SK-N-SH (cell line): ENCODE measurements around the gene CAV1. TPM values are rescaled to one million over a fixed set of nuclear protein-coding genes. Genes with fewer than 3 reads are reported as not detected.

Source experiments
- CTCF ChIA-PET: fragments of 300-600, 350-600 bp; formaldehyde crosslinking; extraction: SDS; loops from one replicate; lab custom pipeline; 2021; lab: Yijun Ruan, JAX
- POLR2A ChIA-PET: fragments of 350-600 bp; sonication (Branson Sonifier 250); formaldehyde crosslinking; extraction: SDS; loops from one replicate; lab custom pipeline; 2020; ENCODE audit warnings: antibody characterized with exemption, inconsistent platforms; lab: Yijun Ruan, JAX
- DNase-seq: peaks from one replicate; pipeline ENCODE4 v3.0.0; 2012
- H2AFZ ChIP-seq: fragments of 200-600 bp; sonication (generic); 2 replicates; pipeline ENCODE4 v1.8.1; 2016; ENCODE audit warnings: antibody characterized with exemption, mild to moderate bottlenecking, low read depth
- H3F3A ChIP-seq: fragments of 200-600 bp; sonication (generic); replicated peaks from 2 replicates; pipeline ENCODE3; 2016; ENCODE audit warnings: antibody characterized with exemption, mild to moderate bottlenecking; ENCODE audit not compliant: insufficient read depth
- H3K27ac ChIP-seq, 2 experiments: fragments of 200-500 bp in 1 of 2; fragments of 200-600 bp in 1 of 2; sonication (Bioruptor generic) in 1 of 2; sonication (generic), shearing (Covaris generic) in 1 of 2; 2 replicates each; pipeline versions ENCODE4 v1.5.1 to v1.6.1; 2014 to 2016; ENCODE audit warnings: low read depth in 2 of 2, inconsistent platforms in 1 of 2, low read length in 1 of 2, mild to moderate bottlenecking in 1 of 2, mixed read lengths in 1 of 2
- H3K27me3 ChIP-seq: fragments of 200-600 bp; sonication (generic), shearing (Covaris generic); 2 replicates; pipeline ENCODE4 v1.6.1; 2016; ENCODE audit warnings: mixed run types; ENCODE audit not compliant: insufficient read depth
- H3K36me3 ChIP-seq, 2 experiments: fragments of 200-500 bp in 1 of 2; fragments of 200-600 bp in 1 of 2; sonication (Bioruptor generic) in 1 of 2; sonication (generic) in 1 of 2; replicated peaks in 1 of 2; 2 replicates each; pipeline versions ENCODE3 to v1.5.1; 2014 to 2016; ENCODE audit warnings: low read length in 1 of 2, mild to moderate bottlenecking in 1 of 2; ENCODE audit not compliant: insufficient read depth in 2 of 2, control insufficient read depth in 1 of 2
- H3K4me1 ChIP-seq, 2 experiments: fragments of 200-500 bp in 1 of 2; fragments of 200-600 bp in 1 of 2; sonication (Bioruptor generic) in 1 of 2; sonication (generic), shearing (Covaris generic) in 1 of 2; 2 replicates each; pipeline versions ENCODE4 v1.5.1 to v1.6.1; 2014 to 2016; ENCODE audit warnings: low read depth in 1 of 2, low read length in 1 of 2, mixed run types in 1 of 2; ENCODE audit not compliant: insufficient read depth in 2 of 2, control insufficient read depth in 1 of 2
- H3K4me2 ChIP-seq: fragments of 200-600 bp; sonication (generic), shearing (Covaris generic); 2 replicates; pipeline ENCODE4 v1.6.1; 2017; ENCODE audit warnings: mixed run types
- H3K4me3 ChIP-seq, 2 experiments: fragments of 200-500 bp in 1 of 2; fragments of 200-600 bp in 1 of 2; sonication (Bioruptor generic) in 1 of 2; sonication (generic), shearing (Covaris generic) in 1 of 2; 2 replicates each; pipeline versions ENCODE4 v1.5.1 to v1.8.1; 2014 to 2016; ENCODE audit warnings: low read depth in 2 of 2, inconsistent platforms in 1 of 2, low read length in 1 of 2, mild to moderate bottlenecking in 1 of 2, mixed read lengths in 1 of 2, moderate library complexity in 1 of 2
- H3K79me2 ChIP-seq: fragments of 200-600 bp; sonication (generic); 2 replicates; pipeline ENCODE4 v1.8.1; 2017; ENCODE audit warnings: mild to moderate bottlenecking; ENCODE audit not compliant: insufficient read depth
- H3K9ac ChIP-seq: fragments of 200-600 bp; sonication (generic); 2 replicates; pipeline ENCODE4 v1.6.1; 2017; ENCODE audit warnings: mixed run types
- H3K9me2 ChIP-seq: fragments of 200-600 bp; sonication (generic); 2 replicates; pipeline ENCODE4 v1.6.1; 2017; ENCODE audit warnings: mixed run types
- H3K9me3 ChIP-seq: fragments of 200-600 bp; sonication (generic); 2 replicates; pipeline ENCODE4 v1.6.1; 2017; ENCODE audit warnings: mixed run types, mild to moderate bottlenecking, moderate library complexity
- H4K20me1 ChIP-seq: fragments of 200-600 bp; sonication (generic); 2 replicates; pipeline ENCODE4 v1.6.1; 2017; ENCODE audit warnings: mild to moderate bottlenecking, mixed run types; ENCODE audit not compliant: insufficient read depth
- CHD2 ChIP-seq: fragments of 150-350 bp; IDR thresholded peaks from 2 replicates; pipeline ENCODE4 v1.6.1; 2018; ENCODE audit warnings: low read length; ENCODE audit not compliant: partially characterized antibody
- EP300 ChIP-seq, 2 experiments: IDR thresholded peaks; 2 replicates each; pipeline versions ENCODE4 v1.4.0 to v1.6.1; 2012; ENCODE audit warnings: borderline replicate concordance in 1 of 2, low read depth in 1 of 2, low read length in 1 of 2
- FOSL2 ChIP-seq: IDR thresholded peaks from 2 replicates; pipeline ENCODE4 v1.4.0; 2012; ENCODE audit warnings: low read depth, mild to moderate bottlenecking, moderate library complexity, borderline replicate concordance
- FOXM1 ChIP-seq: IDR thresholded peaks from 2 replicates; pipeline ENCODE4 v1.4.0; 2012; ENCODE audit warnings: low read depth, mild to moderate bottlenecking
- GATA2 ChIP-seq: sonication (generic); formaldehyde crosslinking; IDR thresholded peaks from 2 replicates; pipeline ENCODE4 v1.5.0; 2020; ENCODE audit warnings: mild to moderate bottlenecking, missing genetic modification reagents
- JUND ChIP-seq: IDR thresholded peaks from 2 replicates; pipeline ENCODE4 v1.4.0; 2012
- POLR2AphosphoS5 ChIP-seq: IDR thresholded peaks from 2 replicates; pipeline ENCODE4 v1.6.1; 2012; ENCODE audit warnings: low read depth, low read length
- RAD21 ChIP-seq: IDR thresholded peaks from 2 replicates; pipeline ENCODE4 v1.6.1; 2012; ENCODE audit warnings: mild to moderate bottlenecking, low read length
- REST ChIP-seq: IDR thresholded peaks from 2 replicates; pipeline ENCODE4 v1.6.1; 2012; ENCODE audit warnings: mild to moderate bottlenecking, low read depth, low read length, moderate library complexity
- SIN3A ChIP-seq: IDR thresholded peaks from 2 replicates; pipeline ENCODE4 v1.6.1; 2012; ENCODE audit warnings: low read depth, mild to moderate bottlenecking, low read length, moderate library complexity, borderline replicate concordance
- USF2 ChIP-seq: fragments of 150-350 bp; IDR thresholded peaks from 2 replicates; pipeline ENCODE4 v1.6.1; 2017; ENCODE audit warnings: antibody characterized with exemption, low read length, low read depth, borderline replicate concordance
- YY1 ChIP-seq: IDR thresholded peaks from 2 replicates; pipeline ENCODE4 v1.4.0; 2012; ENCODE audit warnings: low read depth, mild to moderate bottlenecking
- ZBTB33 ChIP-seq: IDR thresholded peaks from 2 replicates; pipeline ENCODE4 v1.4.0; 2012; ENCODE audit warnings: low read depth, borderline replicate concordance
- WGBS: methylation state at CpG from one replicate; pipeline ENCODE4 v1.1.6; 2017; ENCODE audit warnings: low lambda C conversion rate; 5-methylcytosine and 5-hydroxymethylcytosine counted together
- polyA plus RNA-seq, 3 experiments: library from polyadenylated mRNA; depleted of rRNA; stranded (reverse); fragments of >200 nt; gene quantifications; 2 replicates each; pipeline ENCODE4 v1.2.3, GENCODE V29; 2012
- TF ChIP-seq, protein P1 (sequence below): IDR thresholded peaks from 2 replicates; pipeline ENCODE4 v1.4.0; 2012; ENCODE audit warnings: low read depth
- TF ChIP-seq, protein P2 (sequence below): IDR thresholded peaks from 2 replicates; pipeline ENCODE4; 2012

Gene CAV1
- polyA plus RNA-seq, 1 of the 3 experiments (the other 2 are of a cell fraction) = 968 TPM

- no peak overlapping the region for H3K27ac ChIP-seq
- H3K4me2 ChIP-seq = no peak overlapping the region
- CTCF ChIA-PET = interaction anchor here (1.5 to 3.4 kb wide), 3 partner anchors 9 to 12 kb away, joined by 5 to 20 read pairs (median 9); no protein-coding TSS in a partner anchor
- H3K9me2 ChIP-seq = no peaks in the 10 kb centered on the region
- TF ChIP-seq, protein P1, sequence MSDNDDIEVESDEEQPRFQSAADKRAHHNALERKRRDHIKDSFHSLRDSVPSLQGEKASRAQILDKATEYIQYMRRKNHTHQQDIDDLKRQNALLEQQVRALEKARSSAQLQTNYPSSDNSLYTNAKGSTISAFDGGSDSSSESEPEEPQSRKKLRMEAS = no peak
- TF ChIP-seq REST = no peak
- TF ChIP-seq, protein P2, sequence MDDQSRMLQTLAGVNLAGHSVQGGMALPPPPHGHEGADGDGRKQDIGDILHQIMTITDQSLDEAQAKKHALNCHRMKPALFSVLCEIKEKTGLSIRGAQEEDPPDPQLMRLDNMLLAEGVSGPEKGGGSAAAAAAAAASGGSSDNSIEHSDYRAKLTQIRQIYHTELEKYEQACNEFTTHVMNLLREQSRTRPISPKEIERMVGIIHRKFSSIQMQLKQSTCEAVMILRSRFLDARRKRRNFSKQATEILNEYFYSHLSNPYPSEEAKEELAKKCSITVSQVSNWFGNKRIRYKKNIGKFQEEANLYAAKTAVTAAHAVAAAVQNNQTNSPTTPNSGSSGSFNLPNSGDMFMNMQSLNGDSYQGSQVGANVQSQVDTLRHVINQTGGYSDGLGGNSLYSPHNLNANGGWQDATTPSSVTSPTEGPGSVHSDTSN = no peak
- no peak for TF ChIP-seq JUND
- TF ChIP-seq FOSL2 = no peak
- TF ChIP-seq ZBTB33 = no peak
- no peak for TF ChIP-seq EP300 (IDR thresholded peaks at IDR 0.05; ENCODE audit: borderline replicate concordance in 1 of 2, low read depth in 1 of 2, low read length in 1 of 2)
- TF ChIP-seq GATA2 = no peak
- no peak for TF ChIP-seq RAD21
- no peak for TF ChIP-seq FOXM1
- TF ChIP-seq POLR2AphosphoS5 = no peak
- no peak for TF ChIP-seq YY1
- TF ChIP-seq USF2 = no peak
- TF ChIP-seq SIN3A = no peak
- TF ChIP-seq CHD2 = no peak
- H3K9me3 ChIP-seq = no peaks in the 10 kb centered on the region
- no peak for DNase-seq
- no peaks in the 10 kb centered on the region for H4K20me1 ChIP-seq
- no peak overlapping the region for H3K4me3 ChIP-seq
- H3K9ac ChIP-seq = no peak overlapping the region
- POLR2A ChIA-PET = no interaction called here
- H2AFZ ChIP-seq = no peak overlapping the region
- no peaks in the 10 kb centered on the region for H3K79me2 ChIP-seq
- no peaks in the 10 kb centered on the region for H3K36me3 ChIP-seq
- no peaks in the 10 kb centered on the region for H3K27me3 ChIP-seq
- 73% methylated on average over 2 of the region's 2 CpGs for WGBS
- peaks cover 41% of the 10 kb centered on the region for H3F3A ChIP-seq
- peaks cover 3 to 51% of the 10 kb centered on the region in 2 experiments; a peak in 3 of 4 replicates for H3K4me1 ChIP-seq
Measured at GRCh38 chr7:116579835-116580234, 55.0 kb downstream of the CAV1 start.
